K562 (cell line): ENCODE data around the gene BRCA1. TPM values are rescaled to one million over a fixed set of nuclear protein-coding genes. Genes with fewer than 3 reads are reported as not detected.
"Not testable (repeated sequence)": the region's sequence is repeated elsewhere in the genome, so short reads cannot be mapped to it uniquely, and the experiment has no call there.

ENCODE experiments used
- ATAC-seq: fragments of 200-7000 bp; cut with Tn5 transposase; 3 replicates; pipeline ENCODE4 v1.9.1; 2020; ENCODE audit warnings: moderate library complexity
- BruUV-seq: library from RNA; stranded (reverse); fragments of 400-500 nt; replicated peaks from 2 replicates; lab custom pipeline; 2021; lab: Mats Ljungman, UMichigan
- CTCF ChIA-PET: fragments of 300-600 bp; formaldehyde crosslinking; extraction: SDS; loops from one replicate; lab custom pipeline; 2021; ENCODE audit warnings: low intra/inter-chr PET ratio; lab: Yijun Ruan, JAX
- POLR2A ChIA-PET: fragments of 300-600, 350-650 bp; sonication (Branson Sonifier 250); formaldehyde crosslinking; extraction: SDS; loops from one replicate; lab custom pipeline; 2021; ENCODE audit warnings: antibody characterized with exemption, inconsistent platforms; lab: Yijun Ruan, JAX
- DNase-seq, 4 experiments: peaks; one replicate each; pipeline versions ENCODE4 v3.0.0 to v3.0.0-alpha.2; 2011 to 2018; ENCODE audit warnings: low spot score in 3 of 4, mixed read lengths in 3 of 4; ENCODE audit errors: extremely low read depth in 1 of 4
- FAIRE-seq: peaks from 2 replicates; lab custom pipeline; 2011; peaks lifted over from hg19 to GRCh38; lab: Jason Lieb, UNC
- H2AFZ ChIP-seq: 2 replicates; pipeline ENCODE4 v1.6.0; 2011; ENCODE audit warnings: low read depth, low read length, control low read depth, inconsistent platforms
- H3K27ac ChIP-seq: fragments of 200-600 bp; 3 replicates; pipeline ENCODE4 v1.8.0; 2011; ENCODE audit warnings: low read depth, mild to moderate bottlenecking, control low read depth, inconsistent platforms, low read length, moderate library complexity, mixed read lengths; ENCODE audit errors: extremely low read depth
- H3K27me3 ChIP-seq, 2 experiments: fragments of 300-600 bp in 1 of 2; 2 replicates in 1 of 2; 3 replicates in 1 of 2; pipeline versions ENCODE4 v1.6.0 to v1.8.0; 2011; ENCODE audit warnings: inconsistent platforms in 2 of 2, low read length in 2 of 2, mild to moderate bottlenecking in 1 of 2, mixed read lengths in 1 of 2, moderate library complexity in 1 of 2; ENCODE audit not compliant: control insufficient read depth in 2 of 2, insufficient read depth in 2 of 2
- H3K36me3 ChIP-seq: fragments of 300-600 bp; 3 replicates; pipeline ENCODE4 v1.8.0; 2011; ENCODE audit warnings: mild to moderate bottlenecking, low read length, inconsistent platforms; ENCODE audit not compliant: control insufficient read depth, insufficient read depth
- H3K4me1 ChIP-seq, 2 experiments: fragments of 200-600 bp in 1 of 2; replicated peaks in 1 of 2; 2 replicates in 1 of 2; 3 replicates in 1 of 2; pipeline versions ENCODE4 v1.5.1 to v1.8.0; 2011; ENCODE audit warnings: inconsistent platforms in 2 of 2, low read length in 2 of 2, mild to moderate bottlenecking in 1 of 2, mixed read lengths in 1 of 2, moderate library complexity in 1 of 2; ENCODE audit not compliant: control insufficient read depth in 2 of 2, insufficient read depth in 2 of 2
- H3K4me2 ChIP-seq: 2 replicates; pipeline ENCODE4 v1.6.1; 2011; ENCODE audit warnings: low read length, control low read depth, inconsistent platforms, mixed read lengths; ENCODE audit not compliant: insufficient read depth
- H3K4me3 ChIP-seq: fragments of 200-600 bp; sonication (generic), shearing (Covaris generic); 2 replicates; pipeline ENCODE4 v1.5.1; 2016; ENCODE audit warnings: control low read depth, inconsistent platforms
- H3K79me2 ChIP-seq: fragments of 200-600 bp; 3 replicates; pipeline ENCODE4 v1.8.0; 2011; ENCODE audit warnings: low read length, inconsistent platforms; ENCODE audit not compliant: control insufficient read depth, insufficient read depth
- H3K9ac ChIP-seq, 2 experiments: 2 replicates each; pipeline versions ENCODE4 v1.6.0 to v1.6.1; 2011; ENCODE audit warnings: low read depth in 2 of 2, low read length in 2 of 2, control low read depth in 1 of 2, inconsistent platforms in 1 of 2, mild to moderate bottlenecking in 1 of 2, mixed read lengths in 1 of 2; ENCODE audit not compliant: insufficient read depth in 1 of 2
- H3K9me1 ChIP-seq: one replicate; pipeline ENCODE4 v1.6.0; 2011; ENCODE audit warnings: inconsistent platforms, mild to moderate bottlenecking, low read length, moderate library complexity; ENCODE audit not compliant: control insufficient read depth, insufficient read depth
- H3K9me3 ChIP-seq: replicated peaks from 2 replicates; pipeline ENCODE4 v1.5.1; 2011; ENCODE audit warnings: low read depth, low read length, inconsistent platforms; ENCODE audit not compliant: control insufficient read depth, insufficient read depth
- H4K20me1 ChIP-seq: replicated peaks from 2 replicates; pipeline ENCODE4 v1.6.1; 2011; ENCODE audit warnings: low read length, inconsistent platforms, mixed read lengths; ENCODE audit not compliant: control insufficient read depth, insufficient read depth
- MAFG ChIP-seq: fragments of 450-650 bp; conservative IDR thresholded peaks from 2 replicates; pipeline ENCODE4 v1.6.1; 2016; ENCODE audit warnings: missing genetic modification characterization, missing compliant biosample characterization
- PHF8 ChIP-seq: fragments of 200-600 bp; sonication (generic); IDR thresholded peaks from 2 replicates; pipeline ENCODE4 v1.6.1; 2012; ENCODE audit warnings: mixed run types, mild to moderate bottlenecking, inconsistent platforms, low read length, moderate library complexity, borderline replicate concordance
- SMARCA4 ChIP-seq: fragments of 450-650 bp; IDR thresholded peaks from 2 replicates; pipeline ENCODE4 v1.6.1; 2016
- ZNF316 ChIP-seq: fragments of 450-650 bp; IDR thresholded peaks from 2 replicates; pipeline ENCODE4 v1.6.1; 2016
- ZNF551 ChIP-seq: fragments of 250-450 bp; sonication (Bioruptor Pico); IDR thresholded peaks from 2 replicates; pipeline ENCODE4 v1.5.0; 2021; ENCODE audit warnings: mild to moderate bottlenecking, moderate library complexity
- WGBS: fragments of 100-300 bp; shearing (Covaris generic); methylation state at CpG from one replicate; pipeline ENCODE4 v1.1.6; 2016; ENCODE audit warnings: low coverage, mixed read lengths; ENCODE audit not compliant: insufficient coverage; ENCODE audit errors: missing lambda C conversion rate; 5-methylcytosine and 5-hydroxymethylcytosine counted together
- in situ Hi-C: fragments of 300-500 bp; cut with MboI; formaldehyde crosslinking; loops from 4 replicates; pipeline ENCODE4 v1.15.0; 2018; ENCODE audit warnings: inconsistent platforms, mixed read lengths
- intact Hi-C: fragments of 100-400 bp; cut with micrococcal nuclease; formaldehyde crosslinking; loops from 2 replicates; pipeline ENCODE4 v1.14.2; 2022
- polyA plus RNA-seq, 8 experiments: library from polyadenylated mRNA; depleted of rRNA in 4 of 8; stranded (reverse) in 5 of 8; unstranded in 3 of 8; fragments of >200 nt; fragmentation: Nextera tagmentation in 2 of 8; fragmentation: Illumina TruSeq in 1 of 8; extraction: Ambion mirVana in 2 of 8; extraction: Trizol in 1 of 8; gene quantifications; 2 replicates each; pipeline versions ENCODE4 v1.2.1 to v1.2.3, GENCODE V29; 2011 to 2014; ENCODE audit warnings: inconsistent platforms in 1 of 8, missing spikeins in 1 of 8
- total RNA-seq, 7 experiments: library from RNA; depleted of rRNA in 6 of 7; stranded (reverse); fragments of >200 nt in 6 of 7; fragmentation: Illumina TruSeq in 2 of 7; extraction: Trizol in 2 of 7; gene quantifications; 2 replicates each; pipeline versions ENCODE4 v1.2.1 to v1.2.3, GENCODE V29; 2011 to 2021; ENCODE audit warnings: low replicate concordance in 1 of 7
- TF ChIP-seq, protein P1 (sequence below), 2 experiments: fragments of 450-650 bp in 1 of 2; sonication (generic) in 1 of 2; formaldehyde crosslinking in 1 of 2; IDR thresholded peaks; 2 replicates each; pipeline versions ENCODE4 v1.7.1 to v1.9.0; 2016 to 2022; ENCODE audit warnings: inconsistent platforms in 1 of 2, mild to moderate bottlenecking in 1 of 2, missing genetic modification reagents in 1 of 2

BRCA1 gene
- total and polyA plus RNA-seq, 9 of the 15 experiments (the other 6 are each of a cell fraction or from before 2014, with no cell fraction given), result 25.9 to 95.3 (median 62.3) TPM

DNA sequence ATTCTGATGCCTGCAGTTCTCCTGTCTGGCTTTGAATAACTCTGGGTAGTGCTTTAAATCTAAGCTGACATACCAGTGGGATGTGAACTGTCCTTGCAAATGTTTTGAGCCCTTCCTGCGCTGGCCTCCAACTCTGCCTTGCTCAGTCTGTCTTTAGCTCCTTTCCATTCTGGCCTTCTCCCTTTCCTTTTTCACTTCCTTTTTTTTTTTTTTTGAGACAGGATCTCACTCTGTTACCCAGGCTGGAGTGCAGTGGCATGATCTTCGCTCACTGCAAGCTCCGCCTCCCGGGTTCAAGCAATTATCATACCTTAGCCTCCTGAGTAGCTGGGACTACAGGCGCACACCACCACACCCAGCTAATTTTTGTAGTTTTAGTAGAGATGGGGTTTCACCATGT is 8.3 kb upstream of the BRCA1 start:
- H4K20me1 ChIP-seq, H3K4me1 ChIP-seq, in situ Hi-C loops, H3K79me2 ChIP-seq, CTCF ChIA-PET, H3K27me3 ChIP-seq, FAIRE-seq, H3K9me1 ChIP-seq, DNase-seq, BruUV-seq, H3K9ac ChIP-seq, H3K27ac ChIP-seq, H2AFZ ChIP-seq, intact Hi-C loops, H3K9me3 ChIP-seq, ATAC-seq, H3K4me2 ChIP-seq, H3K4me3 ChIP-seq: not testable (repeated sequence)
- peaks cover 45% of the 10 kb centered on the region; the same call in 2 of the 3 replicates for H3K36me3 ChIP-seq
- POLR2A ChIA-PET, result interaction anchor here (1.1 kb wide), 1 partner anchor 8 kb away, joined by 5 read pairs; the partner anchor contains the start of gene BRCA1
- WGBS, result 100% methylated on average over 2 of the region's 5 CpGs

DNA sequence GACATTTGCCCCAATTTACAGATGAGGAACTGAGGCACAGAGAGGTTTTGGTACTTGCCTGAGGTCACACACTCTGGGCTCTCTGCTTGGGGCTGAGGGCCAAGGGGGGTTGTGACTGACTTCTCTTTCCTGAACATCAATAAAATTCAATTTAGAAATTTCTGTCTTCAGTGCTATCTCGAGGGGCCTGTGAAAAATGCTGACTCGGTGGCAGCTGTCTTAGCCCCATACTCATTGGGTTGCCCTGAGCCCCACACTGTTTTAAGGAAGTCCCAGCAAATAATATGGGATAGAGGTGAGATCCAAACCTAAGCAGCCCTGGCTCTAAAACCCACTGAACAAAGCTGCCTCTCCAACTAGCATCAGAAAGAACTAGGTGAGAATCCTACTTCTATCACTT is 7.0 kb upstream of the BRCA1 start:
- Histone ChIP-seq H3K27me3 (no peaks in the 10 kb centered on the region), H3K9ac (no peak overlapping the region), H3K79me2 (peaks cover 18% of the 10 kb centered on the region), H3K9me1 (no peaks in the 10 kb centered on the region), H3K4me3 (no peak overlapping the region), H2AFZ (no peak overlapping the region), H3K36me3 (peaks cover 52% of the 10 kb centered on the region; the same call in 2 of the 3 replicates), H3K9me3 (no peaks in the 10 kb centered on the region; the same call in 1 of the 2 replicates), H3K27ac (no peak overlapping the region), H3K4me2 (no peak overlapping the region), H3K4me1 (peaks cover 0 to 3% of the 10 kb centered on the region in 2 experiments; a peak in 1 of 5 replicates), H4K20me1 (no peaks in the 10 kb centered on the region)
- intact Hi-C loops (no loop called here), in situ Hi-C loops (no loop called here)
- DNase-seq (no peak), FAIRE-seq (no peak), ATAC-seq (no peak)
- CTCF ChIA-PET, result no interaction called here
- 92% methylated on average over 2 of the region's 2 CpGs for whole genome bisulfite sequencing
- no TSS peak for BruUV-seq
- POLR2A ChIA-PET, result interaction anchor here (0.6 to 1.2 kb wide), 4 partner anchors 9 to 384 kb away, joined by 3 to 4 read pairs (median 4); no protein-coding TSS in a partner anchor
- TF ChIP-seq SMARCA4, result no peak
- TF ChIP-seq ZNF551 (CRISPR knock-in tag), result no peak
- no peak for TF ChIP-seq PHF8
- peak; percentile 29; the same call in 1 of the 2 replicates for TF ChIP-seq ZNF316
- TF ChIP-seq, protein P1, sequence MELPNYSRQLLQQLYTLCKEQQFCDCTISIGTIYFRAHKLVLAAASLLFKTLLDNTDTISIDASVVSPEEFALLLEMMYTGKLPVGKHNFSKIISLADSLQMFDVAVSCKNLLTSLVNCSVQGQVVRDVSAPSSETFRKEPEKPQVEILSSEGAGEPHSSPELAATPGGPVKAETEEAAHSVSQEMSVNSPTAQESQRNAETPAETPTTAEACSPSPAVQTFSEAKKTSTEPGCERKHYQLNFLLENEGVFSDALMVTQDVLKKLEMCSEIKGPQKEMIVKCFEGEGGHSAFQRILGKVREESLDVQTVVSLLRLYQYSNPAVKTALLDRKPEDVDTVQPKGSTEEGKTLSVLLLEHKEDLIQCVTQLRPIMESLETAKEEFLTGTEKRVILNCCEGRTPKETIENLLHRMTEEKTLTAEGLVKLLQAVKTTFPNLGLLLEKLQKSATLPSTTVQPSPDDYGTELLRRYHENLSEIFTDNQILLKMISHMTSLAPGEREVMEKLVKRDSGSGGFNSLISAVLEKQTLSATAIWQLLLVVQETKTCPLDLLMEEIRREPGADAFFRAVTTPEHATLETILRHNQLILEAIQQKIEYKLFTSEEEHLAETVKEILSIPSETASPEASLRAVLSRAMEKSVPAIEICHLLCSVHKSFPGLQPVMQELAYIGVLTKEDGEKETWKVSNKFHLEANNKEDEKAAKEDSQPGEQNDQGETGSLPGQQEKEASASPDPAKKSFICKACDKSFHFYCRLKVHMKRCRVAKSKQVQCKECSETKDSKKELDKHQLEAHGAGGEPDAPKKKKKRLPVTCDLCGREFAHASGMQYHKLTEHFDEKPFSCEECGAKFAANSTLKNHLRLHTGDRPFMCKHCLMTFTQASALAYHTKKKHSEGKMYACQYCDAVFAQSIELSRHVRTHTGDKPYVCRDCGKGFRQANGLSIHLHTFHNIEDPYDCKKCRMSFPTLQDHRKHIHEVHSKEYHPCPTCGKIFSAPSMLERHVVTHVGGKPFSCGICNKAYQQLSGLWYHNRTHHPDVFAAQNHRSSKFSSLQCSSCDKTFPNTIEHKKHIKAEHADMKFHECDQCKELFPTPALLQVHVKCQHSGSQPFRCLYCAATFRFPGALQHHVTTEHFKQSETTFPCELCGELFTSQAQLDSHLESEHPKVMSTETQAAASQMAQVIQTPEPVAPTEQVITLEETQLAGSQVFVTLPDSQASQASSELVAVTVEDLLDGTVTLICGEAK (IDR thresholded peaks at IDR 0.05), result no peak
- TF ChIP-seq, protein P1 (CRISPR knock-in tag; IDR thresholded peaks at IDR 0.05), result no peak
- peak; percentile 29; the same call in 1 of the 2 replicates for TF ChIP-seq MAFG (tag)
